Measurements from ENCODE around the gene LTBP4.

LTBP4 gene

DNA sequence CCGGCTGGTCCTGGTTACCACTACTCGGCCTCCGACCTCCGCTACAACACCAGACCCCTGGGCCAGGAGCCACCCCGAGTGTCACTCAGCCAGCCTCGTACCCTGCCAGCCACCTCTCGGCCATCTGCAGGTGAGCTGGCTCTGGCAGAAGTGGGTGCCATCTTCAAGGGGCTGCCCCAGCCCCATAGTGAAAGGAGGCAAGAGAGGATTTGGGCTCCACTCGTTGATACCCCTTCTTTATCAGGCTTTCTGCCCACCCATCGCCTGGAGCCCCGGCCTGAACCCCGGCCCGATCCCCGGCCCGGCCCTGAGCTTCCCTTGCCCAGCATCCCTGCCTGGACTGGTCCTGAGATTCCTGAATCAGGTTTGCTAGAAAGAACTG is 7.1 kb downstream of the LTBP4 start:
- no peak overlapping the region for H3K4me3 ChIP-seq (ENCODE audit: low read length)
- DNase-seq (ENCODE audit: low read depth): no peak
- TF ChIP-seq CTCF (IDR thresholded peaks at IDR 0.05; ENCODE audit: insufficient read depth, low read depth, low read length, missing control alignments): no peak

DNA sequence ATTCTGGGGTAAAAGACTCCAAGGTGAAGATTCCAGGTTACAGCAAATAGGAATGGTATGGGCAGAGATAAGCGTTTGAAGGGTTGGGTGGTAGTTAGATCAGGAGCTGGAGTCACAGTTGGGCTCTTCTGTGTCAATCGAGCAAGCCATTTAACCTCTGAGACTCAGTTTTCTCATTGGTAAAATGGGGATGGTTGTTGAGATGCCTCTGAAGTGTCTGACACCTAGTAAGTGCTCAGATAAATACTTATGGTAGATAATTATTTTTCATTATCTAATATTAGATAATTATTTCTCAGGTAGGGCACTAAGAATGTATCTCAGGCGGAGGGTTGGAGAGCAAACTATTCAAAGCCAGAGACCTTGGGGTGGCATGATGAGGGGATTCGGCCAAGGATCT is 7.8 kb downstream of the LTBP4 start:
- no peak for DNase-seq (ENCODE audit: low read depth)
- no peak overlapping the region for H3K4me3 ChIP-seq (ENCODE audit: low read length)
- TF ChIP-seq CTCF (IDR thresholded peaks at IDR 0.05; ENCODE audit: insufficient read depth, low read depth, low read length, missing control alignments): no peak

GRCh38 chr19:40609561-40610395 is 8.6 kb downstream of the LTBP4 start:
- TF ChIP-seq CTCF (IDR thresholded peaks at IDR 0.05; ENCODE audit: insufficient read depth, low read depth, low read length, missing control alignments): no peak
- peak overlapping the region; percentile 33 for H3K4me3 ChIP-seq (ENCODE audit: low read length)

DNA sequence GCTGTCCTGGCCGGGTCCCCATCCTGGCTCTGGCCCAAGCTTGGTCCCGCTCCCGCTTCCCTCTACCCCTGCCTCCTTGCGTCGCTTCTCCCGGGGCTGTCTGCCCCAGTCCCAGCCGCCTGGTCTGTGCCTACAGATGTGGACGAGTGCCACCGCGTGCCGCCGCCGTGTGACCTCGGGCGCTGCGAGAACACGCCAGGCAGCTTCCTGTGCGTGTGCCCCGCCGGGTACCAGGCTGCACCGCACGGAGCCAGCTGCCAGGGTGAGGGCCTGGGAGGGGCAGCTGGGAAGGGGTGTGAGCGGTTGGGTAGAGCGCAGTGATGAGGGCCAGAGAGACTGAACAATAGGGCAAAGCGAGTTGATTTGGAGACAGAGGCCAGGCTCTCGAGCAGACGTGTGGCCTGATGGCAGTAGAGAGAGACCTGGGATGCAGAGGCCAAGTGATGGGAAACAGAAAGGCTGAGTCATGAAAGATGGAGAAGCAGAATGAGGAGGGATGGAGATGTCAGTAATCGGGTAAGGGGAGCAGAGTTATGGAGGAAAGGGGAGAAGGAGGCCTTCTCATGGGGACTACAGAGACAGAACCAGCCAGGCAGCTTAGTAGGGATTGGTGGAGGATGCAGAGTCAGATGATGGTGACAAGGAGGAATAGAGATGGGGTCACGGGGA is 9.4 kb downstream of the LTBP4 start:
- peak; percentile 41 for DNase-seq (ENCODE audit: low read depth)
- no peak for TF ChIP-seq CTCF (IDR thresholded peaks at IDR 0.05; ENCODE audit: insufficient read depth, low read depth, low read length, missing control alignments)
- H3K4me3 ChIP-seq (ENCODE audit: low read length): peak overlapping the region; percentile 11

More at GRCh38 chr19:40609561-40610395, 8.6 kb downstream of the LTBP4 start:
- DNase-seq (ENCODE audit: low read depth): peak; percentile 85

- no peak overlapping the region for H3K4me3 ChIP-seq (ENCODE audit: low read length)
- TF ChIP-seq CTCF (IDR thresholded peaks at IDR 0.05; ENCODE audit: insufficient read depth, low read depth, low read length, missing control alignments): no peak
- peak; percentile 82 for DNase-seq (ENCODE audit: low read depth)
These were observed 9.9 kb downstream of the LTBP4 start for GRCh38 chr19:40611096-40611495.

DNA sequence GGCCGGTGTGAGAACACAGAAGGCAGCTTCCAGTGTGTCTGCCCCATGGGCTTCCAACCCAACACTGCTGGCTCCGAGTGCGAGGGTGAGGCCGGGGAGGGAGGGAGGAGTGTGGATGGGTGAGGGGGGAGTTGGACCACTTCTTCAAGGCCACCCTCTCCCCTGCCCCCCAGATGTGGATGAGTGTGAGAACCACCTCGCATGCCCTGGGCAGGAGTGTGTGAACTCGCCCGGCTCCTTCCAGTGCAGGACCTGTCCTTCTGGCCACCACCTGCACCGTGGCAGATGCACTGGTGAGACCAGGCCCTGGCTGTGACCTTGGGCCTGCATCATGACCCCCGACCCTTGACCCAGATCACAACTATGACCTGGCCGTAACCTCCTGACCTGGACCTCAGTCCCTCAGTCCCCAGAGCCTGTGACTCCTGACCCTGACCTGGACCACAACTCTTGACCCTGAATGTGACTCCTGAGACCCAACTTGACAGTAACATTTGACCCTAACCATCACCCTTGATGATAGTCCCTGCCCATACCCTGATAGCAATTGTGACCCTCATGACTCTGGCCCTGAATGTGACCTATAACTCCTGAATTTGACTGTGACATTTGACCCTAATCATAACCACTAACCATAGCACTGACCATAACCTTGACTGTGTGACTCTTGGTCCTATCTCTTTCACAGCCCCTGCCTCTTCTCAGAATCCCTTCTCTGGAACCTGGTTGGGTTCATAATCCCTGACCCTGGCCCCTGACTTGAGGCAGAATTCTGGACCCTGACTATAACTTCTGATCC is 10.9 kb downstream of the LTBP4 start:
- no peak overlapping the region for H3K4me3 ChIP-seq (ENCODE audit: low read length)
- DNase-seq (ENCODE audit: low read depth): no peak
- TF ChIP-seq CTCF (IDR thresholded peaks at IDR 0.05; ENCODE audit: insufficient read depth, low read depth, low read length, missing control alignments): no peak

Measured in epithelial cell of esophagus (primary cell).